ENCODE data around the gene CREBZF. TPM values are rescaled to one million over a fixed set of nuclear protein-coding genes. Genes with fewer than 3 reads are reported as not detected.

The CREBZF gene
- total and polyA plus RNA-seq, 2 experiments from 2014 or later: 34.8 to 82.2 TPM

DNA sequence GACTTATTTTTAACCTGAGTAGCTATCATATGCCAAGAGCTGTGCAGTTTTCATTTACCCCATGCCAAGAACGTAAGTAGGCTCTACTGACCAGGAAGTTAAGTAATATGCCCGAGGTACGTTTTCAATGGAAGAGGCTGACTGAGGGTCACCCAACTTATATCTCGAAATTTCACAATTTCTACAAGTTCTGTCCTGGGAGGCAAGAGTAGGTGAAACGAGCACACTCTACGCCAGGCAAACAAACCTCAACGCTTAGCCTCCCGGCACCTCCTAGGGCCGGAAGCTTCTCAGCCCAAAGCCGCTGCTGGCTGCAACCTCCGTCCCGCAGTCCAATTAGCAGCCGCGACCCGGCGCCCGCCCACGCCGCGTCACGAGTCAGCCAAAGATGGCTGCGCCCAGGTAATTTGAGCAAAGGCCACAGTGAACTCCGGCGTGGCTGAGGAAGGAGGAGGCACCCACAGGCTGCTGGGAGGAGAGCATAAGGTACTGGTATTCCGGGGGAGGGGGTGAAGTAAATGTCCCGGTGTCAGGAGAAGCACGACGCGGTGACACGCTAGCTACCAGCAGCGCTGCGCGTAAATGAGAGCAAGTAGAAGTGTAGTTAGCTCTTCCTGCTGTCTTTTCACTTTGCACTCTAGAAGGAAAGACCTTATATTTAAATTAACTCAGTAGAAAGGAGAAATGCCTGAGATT lies 17.2 kb downstream of the CREBZF start, which contains the start of gene TMEM126A:
Gene TMEM126A (plus strand): TSS at position 364 of the 696 bp plus-strand sequence. CDS start 2,289 bp downstream, outside the sequence.
- peak within 1 kb of the TSS; percentile 78 for H3K4me2 ChIP-seq
- Mint-ChIP-seq H3K27ac (peak within 1 kb of the TSS; percentile 98), H3K4me1 (peaks cover 23% of the 10 kb centered on the region), H3K4me3 (peak within 1 kb of the TSS; percentile 93), H3K36me3 (ENCODE audit: low read depth) (peaks cover 10% of the 10 kb centered on the region; the same call in 1 of the 3 replicates), H3K27me3 (ENCODE audit: insufficient read depth, low read depth, poor library complexity) (peaks cover 2% of the 10 kb centered on the region), H3K9me3 (no peaks in the 10 kb centered on the region)
- no peaks in the 10 kb centered on the region for H3K27me3 ChIP-seq (ENCODE audit: insufficient read depth)
- peak; percentile 96 for ATAC-seq
- H3K4me3 ChIP-seq: peak within 1 kb of the TSS; percentile 66
- no peaks in the 10 kb centered on the region for H3F3A ChIP-seq (replicated peaks; ENCODE audit: low read depth)
- peak; percentile 95 for DNase-seq (ENCODE audit: low spot score)
- TF ChIP-seq, protein P1, sequence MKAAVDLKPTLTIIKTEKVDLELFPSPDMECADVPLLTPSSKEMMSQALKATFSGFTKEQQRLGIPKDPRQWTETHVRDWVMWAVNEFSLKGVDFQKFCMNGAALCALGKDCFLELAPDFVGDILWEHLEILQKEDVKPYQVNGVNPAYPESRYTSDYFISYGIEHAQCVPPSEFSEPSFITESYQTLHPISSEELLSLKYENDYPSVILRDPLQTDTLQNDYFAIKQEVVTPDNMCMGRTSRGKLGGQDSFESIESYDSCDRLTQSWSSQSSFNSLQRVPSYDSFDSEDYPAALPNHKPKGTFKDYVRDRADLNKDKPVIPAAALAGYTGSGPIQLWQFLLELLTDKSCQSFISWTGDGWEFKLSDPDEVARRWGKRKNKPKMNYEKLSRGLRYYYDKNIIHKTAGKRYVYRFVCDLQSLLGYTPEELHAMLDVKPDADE (IDR thresholded peaks at IDR 0.05): peak; percentile 68
- TF ChIP-seq ZNF114 (CRISPR knock-in tag; IDR thresholded peaks at IDR 0.05) (no peak), POLR2AphosphoS5 (IDR thresholded peaks at IDR 0.05; ENCODE audit: low read depth) (peak; percentile 92), STAT1 (IDR thresholded peaks at IDR 0.05; ENCODE audit: unreplicated experiment) (no peak), EZH2phosphoT487 (IDR thresholded peaks at IDR 0.05; ENCODE audit: unreplicated experiment) (no peak), CREB1 (CRISPR knock-in tag; IDR thresholded peaks at IDR 0.05; ENCODE audit: low read depth) (peak; percentile 90), EZH2 (IDR thresholded peaks at IDR 0.05; ENCODE audit: low read depth, unreplicated experiment) (no peak), ZNF331 (CRISPR knock-in tag; IDR thresholded peaks at IDR 0.05; ENCODE audit: low read depth) (no peak), JUNB (IDR thresholded peaks at IDR 0.05; ENCODE audit: unreplicated experiment) (no peak), NANOG (IDR thresholded peaks at IDR 0.05; ENCODE audit: borderline replicate concordance) (no peak)
- TF ChIP-seq, protein P2, sequence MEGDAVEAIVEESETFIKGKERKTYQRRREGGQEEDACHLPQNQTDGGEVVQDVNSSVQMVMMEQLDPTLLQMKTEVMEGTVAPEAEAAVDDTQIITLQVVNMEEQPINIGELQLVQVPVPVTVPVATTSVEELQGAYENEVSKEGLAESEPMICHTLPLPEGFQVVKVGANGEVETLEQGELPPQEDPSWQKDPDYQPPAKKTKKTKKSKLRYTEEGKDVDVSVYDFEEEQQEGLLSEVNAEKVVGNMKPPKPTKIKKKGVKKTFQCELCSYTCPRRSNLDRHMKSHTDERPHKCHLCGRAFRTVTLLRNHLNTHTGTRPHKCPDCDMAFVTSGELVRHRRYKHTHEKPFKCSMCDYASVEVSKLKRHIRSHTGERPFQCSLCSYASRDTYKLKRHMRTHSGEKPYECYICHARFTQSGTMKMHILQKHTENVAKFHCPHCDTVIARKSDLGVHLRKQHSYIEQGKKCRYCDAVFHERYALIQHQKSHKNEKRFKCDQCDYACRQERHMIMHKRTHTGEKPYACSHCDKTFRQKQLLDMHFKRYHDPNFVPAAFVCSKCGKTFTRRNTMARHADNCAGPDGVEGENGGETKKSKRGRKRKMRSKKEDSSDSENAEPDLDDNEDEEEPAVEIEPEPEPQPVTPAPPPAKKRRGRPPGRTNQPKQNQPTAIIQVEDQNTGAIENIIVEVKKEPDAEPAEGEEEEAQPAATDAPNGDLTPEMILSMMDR (conservative IDR thresholded peaks at IDR 0.05; ENCODE audit: low read depth in 2 of 2): no peak
- TF ChIP-seq, protein P3, sequence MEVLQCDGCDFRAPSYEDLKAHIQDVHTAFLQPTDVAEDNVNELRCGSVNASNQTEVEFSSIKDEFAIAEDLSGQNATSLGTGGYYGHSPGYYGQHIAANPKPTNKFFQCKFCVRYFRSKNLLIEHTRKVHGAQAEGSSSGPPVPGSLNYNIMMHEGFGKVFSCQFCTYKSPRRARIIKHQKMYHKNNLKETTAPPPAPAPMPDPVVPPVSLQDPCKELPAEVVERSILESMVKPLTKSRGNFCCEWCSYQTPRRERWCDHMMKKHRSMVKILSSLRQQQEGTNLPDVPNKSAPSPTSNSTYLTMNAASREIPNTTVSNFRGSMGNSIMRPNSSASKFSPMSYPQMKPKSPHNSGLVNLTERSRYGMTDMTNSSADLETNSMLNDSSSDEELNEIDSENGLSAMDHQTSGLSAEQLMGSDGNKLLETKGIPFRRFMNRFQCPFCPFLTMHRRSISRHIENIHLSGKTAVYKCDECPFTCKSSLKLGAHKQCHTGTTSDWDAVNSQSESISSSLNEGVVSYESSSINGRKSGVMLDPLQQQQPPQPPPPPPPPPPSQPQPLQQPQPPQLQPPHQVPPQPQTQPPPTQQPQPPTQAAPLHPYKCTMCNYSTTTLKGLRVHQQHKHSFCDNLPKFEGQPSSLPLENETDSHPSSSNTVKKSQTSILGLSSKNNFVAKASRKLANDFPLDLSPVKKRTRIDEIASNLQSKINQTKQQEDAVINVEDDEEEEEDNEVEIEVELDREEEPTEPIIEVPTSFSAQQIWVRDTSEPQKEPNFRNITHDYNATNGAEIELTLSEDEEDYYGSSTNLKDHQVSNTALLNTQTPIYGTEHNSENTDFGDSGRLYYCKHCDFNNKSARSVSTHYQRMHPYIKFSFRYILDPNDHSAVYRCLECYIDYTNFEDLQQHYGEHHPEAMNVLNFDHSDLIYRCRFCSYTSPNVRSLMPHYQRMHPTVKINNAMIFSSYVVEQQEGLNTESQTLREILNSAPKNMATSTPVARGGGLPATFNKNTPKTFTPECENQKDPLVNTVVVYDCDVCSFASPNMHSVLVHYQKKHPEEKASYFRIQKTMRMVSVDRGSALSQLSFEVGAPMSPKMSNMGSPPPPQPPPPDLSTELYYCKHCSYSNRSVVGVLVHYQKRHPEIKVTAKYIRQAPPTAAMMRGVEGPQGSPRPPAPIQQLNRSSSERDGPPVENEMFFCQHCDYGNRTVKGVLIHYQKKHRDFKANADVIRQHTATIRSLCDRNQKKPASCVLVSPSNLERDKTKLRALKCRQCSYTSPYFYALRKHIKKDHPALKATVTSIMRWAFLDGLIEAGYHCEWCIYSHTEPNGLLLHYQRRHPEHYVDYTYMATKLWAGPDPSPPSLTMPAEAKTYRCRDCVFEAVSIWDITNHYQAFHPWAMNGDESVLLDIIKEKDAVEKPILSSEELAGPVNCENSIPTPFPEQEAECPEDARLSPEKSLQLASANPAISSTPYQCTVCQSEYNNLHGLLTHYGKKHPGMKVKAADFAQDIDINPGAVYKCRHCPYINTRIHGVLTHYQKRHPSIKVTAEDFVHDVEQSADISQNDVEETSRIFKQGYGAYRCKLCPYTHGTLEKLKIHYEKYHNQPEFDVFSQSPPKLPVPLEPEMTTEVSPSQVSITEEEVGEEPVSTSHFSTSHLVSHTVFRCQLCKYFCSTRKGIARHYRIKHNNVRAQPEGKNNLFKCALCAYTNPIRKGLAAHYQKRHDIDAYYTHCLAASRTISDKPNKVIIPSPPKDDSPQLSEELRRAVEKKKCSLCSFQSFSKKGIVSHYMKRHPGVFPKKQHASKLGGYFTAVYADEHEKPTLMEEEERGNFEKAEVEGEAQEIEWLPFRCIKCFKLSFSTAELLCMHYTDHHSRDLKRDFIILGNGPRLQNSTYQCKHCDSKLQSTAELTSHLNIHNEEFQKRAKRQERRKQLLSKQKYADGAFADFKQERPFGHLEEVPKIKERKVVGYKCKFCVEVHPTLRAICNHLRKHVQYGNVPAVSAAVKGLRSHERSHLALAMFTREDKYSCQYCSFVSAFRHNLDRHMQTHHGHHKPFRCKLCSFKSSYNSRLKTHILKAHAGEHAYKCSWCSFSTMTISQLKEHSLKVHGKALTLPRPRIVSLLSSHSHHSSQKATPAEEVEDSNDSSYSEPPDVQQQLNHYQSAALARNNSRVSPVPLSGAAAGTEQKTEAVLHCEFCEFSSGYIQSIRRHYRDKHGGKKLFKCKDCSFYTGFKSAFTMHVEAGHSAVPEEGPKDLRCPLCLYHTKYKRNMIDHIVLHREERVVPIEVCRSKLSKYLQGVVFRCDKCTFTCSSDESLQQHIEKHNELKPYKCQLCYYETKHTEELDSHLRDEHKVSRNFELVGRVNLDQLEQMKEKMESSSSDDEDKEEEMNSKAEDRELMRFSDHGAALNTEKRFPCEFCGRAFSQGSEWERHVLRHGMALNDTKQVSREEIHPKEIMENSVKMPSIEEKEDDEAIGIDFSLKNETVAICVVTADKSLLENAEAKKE (CRISPR knock-in tag; IDR thresholded peaks at IDR 0.05): no peak
- TF ChIP-seq, protein P4, sequence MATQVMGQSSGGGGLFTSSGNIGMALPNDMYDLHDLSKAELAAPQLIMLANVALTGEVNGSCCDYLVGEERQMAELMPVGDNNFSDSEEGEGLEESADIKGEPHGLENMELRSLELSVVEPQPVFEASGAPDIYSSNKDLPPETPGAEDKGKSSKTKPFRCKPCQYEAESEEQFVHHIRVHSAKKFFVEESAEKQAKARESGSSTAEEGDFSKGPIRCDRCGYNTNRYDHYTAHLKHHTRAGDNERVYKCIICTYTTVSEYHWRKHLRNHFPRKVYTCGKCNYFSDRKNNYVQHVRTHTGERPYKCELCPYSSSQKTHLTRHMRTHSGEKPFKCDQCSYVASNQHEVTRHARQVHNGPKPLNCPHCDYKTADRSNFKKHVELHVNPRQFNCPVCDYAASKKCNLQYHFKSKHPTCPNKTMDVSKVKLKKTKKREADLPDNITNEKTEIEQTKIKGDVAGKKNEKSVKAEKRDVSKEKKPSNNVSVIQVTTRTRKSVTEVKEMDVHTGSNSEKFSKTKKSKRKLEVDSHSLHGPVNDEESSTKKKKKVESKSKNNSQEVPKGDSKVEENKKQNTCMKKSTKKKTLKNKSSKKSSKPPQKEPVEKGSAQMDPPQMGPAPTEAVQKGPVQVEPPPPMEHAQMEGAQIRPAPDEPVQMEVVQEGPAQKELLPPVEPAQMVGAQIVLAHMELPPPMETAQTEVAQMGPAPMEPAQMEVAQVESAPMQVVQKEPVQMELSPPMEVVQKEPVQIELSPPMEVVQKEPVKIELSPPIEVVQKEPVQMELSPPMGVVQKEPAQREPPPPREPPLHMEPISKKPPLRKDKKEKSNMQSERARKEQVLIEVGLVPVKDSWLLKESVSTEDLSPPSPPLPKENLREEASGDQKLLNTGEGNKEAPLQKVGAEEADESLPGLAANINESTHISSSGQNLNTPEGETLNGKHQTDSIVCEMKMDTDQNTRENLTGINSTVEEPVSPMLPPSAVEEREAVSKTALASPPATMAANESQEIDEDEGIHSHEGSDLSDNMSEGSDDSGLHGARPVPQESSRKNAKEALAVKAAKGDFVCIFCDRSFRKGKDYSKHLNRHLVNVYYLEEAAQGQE (IDR thresholded peaks at IDR 0.05; ENCODE audit: unreplicated experiment): no peak
- no peaks in the 10 kb centered on the region for H3K9me2 ChIP-seq (ENCODE audit: insufficient read depth)
- H3K36me3 ChIP-seq (ENCODE audit: insufficient read depth): no peaks in the 10 kb centered on the region; the same call in 1 of the 2 replicates
- peaks cover 8% of the 10 kb centered on the region; the same call in 1 of the 2 replicates for H3K79me2 ChIP-seq (replicated peaks; ENCODE audit: insufficient read depth)
- H4K20me1 ChIP-seq (replicated peaks; ENCODE audit: insufficient read depth): no peaks in the 10 kb centered on the region
- H3K4me1 ChIP-seq (ENCODE audit: insufficient read depth): peaks cover 11% of the 10 kb centered on the region
- peak within 1 kb of the TSS; percentile 82 for H3K27ac ChIP-seq (ENCODE audit: low read depth)
- H2AFZ ChIP-seq: peak within 1 kb of the TSS; percentile 39; the same call in 1 of the 2 replicates

Measured in GM23338 (cell line).